ENCODE results near the gene SLC39A6.
A peak's percentile ranks its signal among the peaks of the same experiment; 100 is the strongest.
"Not testable (repeated sequence)": the region's sequence is repeated elsewhere in the genome, so short reads cannot be mapped to it uniquely, and the experiment has no call there.

The SLC39A6 gene

GRCh38 chr18:36066001-36066400 is 63.1 kb downstream of the SLC39A6 start:
- Mint-ChIP-seq H3K4me1 (peaks cover 49% of the 10 kb centered on the region), H3K36me3 (peaks cover 4% of the 10 kb centered on the region), H3K27ac (peak overlapping the region; percentile 1), H3K9me3 (no peaks in the 10 kb centered on the region), H3K27me3 (no peaks in the 10 kb centered on the region), H3K4me3 (peak overlapping the region; percentile 98)

GRCh38 chr18:36064809-36065079 is 64.4 kb downstream of the SLC39A6 start:
- not testable (repeated sequence) for H3K27me3 Mint-ChIP-seq, H3K36me3 Mint-ChIP-seq, H3K9me3 Mint-ChIP-seq
- H3K4me1 Mint-ChIP-seq = peaks cover 53% of the 10 kb centered on the region
- H3K27ac Mint-ChIP-seq = peak overlapping the region; percentile 51
- peak overlapping the region; percentile 65 for H3K4me3 Mint-ChIP-seq

- H3K4me1 Mint-ChIP-seq = peaks cover 53% of the 10 kb centered on the region
Measured at GRCh38 chr18:36064027-36064808, 64.9 kb downstream of the SLC39A6 start.

GRCh38 chr18:36058674-36059073 is 70.5 kb downstream of the SLC39A6 start:
- Mint-ChIP-seq H3K4me1 (peaks cover 59% of the 10 kb centered on the region), H3K27me3 (no peaks in the 10 kb centered on the region), H3K36me3 (peaks cover 7% of the 10 kb centered on the region), H3K9me3 (no peaks in the 10 kb centered on the region), H3K27ac (peak overlapping the region; percentile 24), H3K4me3 (no peak overlapping the region)

More at GRCh38 chr18:36064027-36064808, 64.9 kb downstream of the SLC39A6 start:
- Mint-ChIP-seq H3K4me3 (peak overlapping the region; percentile 65), H3K27ac (peak overlapping the region; percentile 51), H3K36me3 (peaks cover 4% of the 10 kb centered on the region), H3K9me3 (no peaks in the 10 kb centered on the region), H3K27me3 (no peaks in the 10 kb centered on the region)
